Tibial artery (tissue), 4 donors: ENCODE data around the gene ADORA1.

Experiments used
- DNase-seq, 2 donors: peaks; one replicate each; pipeline ENCODE4 v3.0.0-alpha.2; 2019
- H3K27ac ChIP-seq, 2 donors: fragments of 200-600 bp; sonication (generic) in 1 of 2; 1 replicate in 1 of 2; 2 replicates in 1 of 2; pipeline ENCODE4 v1.5.1; 2018 to 2019; ENCODE audit warnings: mild to moderate bottlenecking in 1 of 2
- H3K27me3 ChIP-seq, 2 donors: fragments of 200-600 bp; sonication (generic) in 1 of 2; one replicate each; pipeline versions ENCODE4 v1.5.1 to v1.6.0; 2016 to 2019
- H3K36me3 ChIP-seq, 3 donors: fragments of 200-600 bp; sonication (generic) in 2 of 3; one replicate each; pipeline ENCODE4 v1.5.1; 2016 to 2019; ENCODE audit warnings: mild to moderate bottlenecking in 2 of 3
- H3K4me1 ChIP-seq, 4 donors: fragments of 200-600 bp; sonication (generic) in 2 of 4; 1 replicate in 3 of 4; 2 replicates in 1 of 4; pipeline ENCODE4 v1.5.1; 2016 to 2019
- H3K4me3 ChIP-seq, 2 donors: fragments of 200-600 bp; sonication (generic) in 1 of 2; 1 replicate in 1 of 2; 2 replicates in 1 of 2; pipeline ENCODE4 v1.5.1; 2018 to 2019; ENCODE audit warnings: mild to moderate bottlenecking in 2 of 2
- H3K9me3 ChIP-seq, 3 donors: fragments of 200-600 bp; sonication (generic) in 1 of 3; one replicate each; pipeline ENCODE4 v1.5.1; 2016 to 2019
- CTCF ChIP-seq, 2 experiments: fragments of 200-600 bp in 1 of 2; fragments of 450-650 bp in 1 of 2; IDR thresholded peaks; one replicate each; pipeline ENCODE4 v1.5.1; 2017 to 2019; ENCODE audit warnings: antibody characterized with exemption in 2 of 2, mild to moderate bottlenecking in 1 of 2, moderate library complexity in 1 of 2
- intact Hi-C: fragments of 100-400 bp; cut with DNase I; formaldehyde crosslinking; loops from one replicate; pipeline ENCODE4 v1.15.0; 2023; ENCODE audit warnings: low total_unique reads

Gene ADORA1

GRCh38 chr1:203126866-203127665 lies 460 bp upstream of the ADORA1 start:
- Histone ChIP-seq H3K27me3 (peaks cover 0 to 46% of the 10 kb centered on the region in 2 donors), H3K27ac (no peak overlapping the region), H3K9me3 (no peaks in the 10 kb centered on the region), H3K4me1 (peaks cover 0 to 39% (median 26%) of the 10 kb centered on the region in 4 donors), H3K36me3 (no peaks in the 10 kb centered on the region), H3K4me3 (peak overlapping the region; percentile 24 to 45)
- no peak for TF ChIP-seq CTCF (IDR thresholded peaks at IDR 0.05)
- intact Hi-C loops: no loop called here
- peak in 1 of 2 donors; percentile 56 for DNase-seq

GRCh38 chr1:203128431-203128715 lies 847 bp downstream of the ADORA1 start:
- H3K36me3 ChIP-seq: no peaks in the 10 kb centered on the region
- peaks cover 0 to 33% of the 10 kb centered on the region in 2 donors for H3K27me3 ChIP-seq
- peak overlapping the region; percentile 24 to 45 for H3K4me3 ChIP-seq
- H3K9me3 ChIP-seq: no peaks in the 10 kb centered on the region
- peaks cover 0 to 41% (median 26%) of the 10 kb centered on the region in 4 donors for H3K4me1 ChIP-seq
- H3K27ac ChIP-seq: no peak overlapping the region
- no peak for TF ChIP-seq CTCF (IDR thresholded peaks at IDR 0.05)
- intact Hi-C loops: no loop called here
- DNase-seq: peak in 1 of 2 donors; percentile 39

- no peaks in the 10 kb centered on the region for H3K9me3 ChIP-seq
- H3K4me1 ChIP-seq: peaks cover 0 to 43% (median 26%) of the 10 kb centered on the region in 4 donors
- no peak overlapping the region for H3K27ac ChIP-seq
- DNase-seq: peak in 1 of 2 donors; percentile 52
- peaks cover 0 to 28% of the 10 kb centered on the region in 2 donors for H3K27me3 ChIP-seq
- no peak for TF ChIP-seq CTCF (IDR thresholded peaks at IDR 0.05)
- H3K36me3 ChIP-seq: no peaks in the 10 kb centered on the region
- no peak overlapping the region for H3K4me3 ChIP-seq
- intact Hi-C loops: no loop called here
These were observed 1.4 kb downstream of the ADORA1 start for GRCh38 chr1:203128716-203129500.

- Histone ChIP-seq H3K4me3 (no peak overlapping the region), H3K27me3 (peaks cover 0 to 20% of the 10 kb centered on the region in 2 donors), H3K27ac (no peak overlapping the region)
These were observed 2.1 kb downstream of the ADORA1 start for GRCh38 chr1:203129501-203130231.

More at GRCh38 chr1:203129501-203130231, 2.1 kb downstream of the ADORA1 start:
- Histone ChIP-seq H3K36me3 (no peaks in the 10 kb centered on the region), H3K9me3 (no peaks in the 10 kb centered on the region), H3K4me1 (peaks cover 0 to 43% (median 26%) of the 10 kb centered on the region in 4 donors)
- TF ChIP-seq CTCF (IDR thresholded peaks at IDR 0.05): no peak
- intact Hi-C loops: no loop called here
- DNase-seq: peak in 1 of 2 donors; percentile 72
